HG03575 (cell line): ENCODE measurements around the gene SCCPDH.
A peak's percentile ranks its signal among the peaks of the same experiment; 100 is the strongest.
"Not testable (repeated sequence)": the region's sequence is repeated elsewhere in the genome, so short reads cannot be mapped to it uniquely, and the experiment has no call there.

Experiments used
- ATAC-seq: cut with Tn5 transposase; IDR thresholded peaks from one replicate; pipeline ENCODE4 v1.9.1; 2021; ENCODE audit not compliant: unreplicated experiment, insufficient number of reproducible peaks, low FRiP score; ENCODE audit errors: extremely low read depth

SCCPDH gene

DNA sequence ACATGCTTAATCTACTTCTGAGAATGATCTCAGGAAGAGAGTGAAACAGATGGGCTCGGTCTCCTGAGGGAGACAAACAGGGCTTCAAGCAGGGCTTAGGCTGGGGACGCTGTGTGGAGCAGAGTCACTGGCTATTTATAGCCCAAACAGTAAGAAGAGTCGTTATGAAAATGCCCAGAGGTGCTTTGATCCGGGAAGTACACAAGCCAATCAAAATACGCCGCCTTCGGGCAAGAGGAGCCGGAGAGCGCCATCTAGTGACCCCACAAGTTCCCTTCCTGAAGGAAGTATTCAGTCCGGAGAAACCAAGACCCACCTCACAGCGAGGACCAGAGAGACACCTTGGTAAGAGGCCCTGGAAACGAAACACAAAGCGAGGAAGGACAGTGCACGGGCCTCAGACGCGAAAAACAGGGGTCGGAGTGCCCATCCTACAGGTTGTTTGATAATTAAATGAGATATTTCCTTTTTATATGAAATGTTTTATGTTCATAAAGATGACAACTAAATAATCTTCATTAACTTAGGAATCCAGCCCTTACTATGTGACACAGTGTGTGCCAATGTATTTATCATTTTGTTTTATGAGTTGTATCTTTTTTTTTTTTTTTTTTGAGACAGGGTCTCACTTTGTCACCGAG, 25.0 kb upstream of the SCCPDH start:
- no peak for ATAC-seq

DNA sequence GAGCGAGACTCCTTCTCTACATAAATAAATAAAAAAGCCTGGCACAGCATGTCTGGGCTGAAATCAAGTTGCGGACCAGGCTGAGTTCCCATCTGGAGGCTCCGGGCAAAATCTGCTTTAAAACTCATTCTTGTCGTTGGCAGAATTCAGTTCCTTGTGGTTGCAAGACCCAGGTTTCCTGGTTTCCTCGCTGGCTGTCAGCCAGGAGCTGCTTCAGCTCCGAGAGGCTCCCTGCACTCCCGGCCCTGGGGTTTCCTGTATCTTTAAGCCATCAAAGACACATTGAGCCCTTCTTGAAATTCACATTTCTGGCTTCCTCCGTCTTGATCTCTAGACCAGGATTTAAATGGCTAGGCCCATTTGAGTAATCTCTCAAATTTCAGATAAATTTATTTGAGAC, 20.6 kb upstream of the SCCPDH start:
- ATAC-seq, result no peak

GRCh38 chr1:246705368-246705767, 18.8 kb upstream of the SCCPDH start:
- no peak for ATAC-seq

DNA sequence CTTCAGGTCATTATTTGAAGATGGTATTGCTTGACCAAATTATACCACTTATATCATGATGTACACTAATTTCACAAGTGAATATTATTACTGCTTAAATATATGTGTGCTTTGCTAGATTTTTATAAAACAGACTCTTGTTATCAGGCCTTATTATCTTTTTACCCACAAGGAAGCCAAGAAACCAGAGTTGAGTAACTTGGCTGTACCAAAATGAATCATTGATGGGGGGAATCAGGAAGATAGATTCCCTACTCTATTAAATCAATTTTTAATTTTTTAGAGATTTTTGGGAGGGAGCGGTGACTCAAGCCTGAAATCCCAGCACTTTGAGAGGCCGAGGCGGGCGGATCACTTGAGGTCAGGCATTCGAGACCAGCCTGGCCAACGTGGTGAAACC, 16.0 kb upstream of the SCCPDH start:
- no peak for ATAC-seq

DNA sequence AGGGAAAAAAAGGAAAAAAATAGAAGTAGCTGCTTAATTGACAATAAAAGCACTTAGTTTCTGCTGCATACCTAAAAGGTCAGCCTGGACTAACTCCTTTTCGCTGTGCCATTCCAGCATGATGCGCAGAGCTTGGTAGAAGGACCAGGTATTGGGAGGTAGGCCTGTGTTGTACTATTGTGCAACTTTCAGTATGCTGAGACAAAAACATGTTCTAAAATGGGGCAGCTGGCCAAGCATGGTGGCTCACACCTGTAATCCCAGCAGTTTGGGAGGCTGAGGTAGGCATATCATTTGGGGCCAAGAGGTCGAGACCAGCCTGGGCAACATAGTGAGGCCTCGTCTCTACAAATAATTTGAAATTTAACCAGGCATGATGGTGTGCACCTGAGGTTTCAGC, 15.0 kb upstream of the SCCPDH start:
- no peak for ATAC-seq

DNA sequence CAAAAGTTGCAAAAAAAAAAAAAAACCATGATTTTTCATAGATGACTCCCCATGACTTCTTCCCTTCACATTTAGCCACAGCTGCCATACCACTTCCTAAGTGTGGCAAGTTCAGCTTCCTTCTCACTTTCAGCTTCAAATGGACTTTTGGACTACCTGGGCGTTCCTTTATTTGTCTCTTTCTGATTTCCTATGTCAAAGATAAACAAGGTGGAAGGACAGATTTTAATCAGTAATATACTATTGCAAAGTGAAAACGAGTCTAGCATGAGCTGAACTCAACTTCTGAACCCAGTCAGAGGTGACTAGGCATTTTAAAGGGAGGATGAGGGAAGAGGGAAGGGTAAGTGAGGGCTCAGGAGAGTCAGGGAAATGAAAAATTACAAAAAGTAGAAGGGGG, 14.4 kb upstream of the SCCPDH start:
- ATAC-seq, result no peak

- no peak for ATAC-seq
These were observed 12.6 kb upstream of the SCCPDH start for GRCh38 chr1:246711548-246712003.

- ATAC-seq, result not testable (repeated sequence)
These were observed 11.8 kb upstream of the SCCPDH start for GRCh38 chr1:246712428-246712827.

DNA sequence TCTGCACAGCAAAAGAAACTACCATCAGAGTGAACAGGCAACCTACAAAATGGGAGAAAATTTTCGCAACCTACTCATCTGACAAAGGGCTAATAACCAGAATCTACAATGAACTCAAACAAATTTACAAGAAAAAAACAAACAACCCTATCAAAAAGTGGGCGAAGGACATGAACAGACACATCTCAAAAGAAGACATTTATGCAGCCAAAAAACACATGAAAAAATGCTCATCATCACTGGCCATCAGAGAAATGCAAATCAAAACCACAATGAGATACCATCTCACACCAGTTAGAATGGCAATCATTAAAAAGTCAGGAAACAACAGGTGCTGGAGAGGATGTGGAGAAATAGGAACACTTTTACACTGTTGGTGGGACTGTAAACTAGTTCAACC, 4.8 kb upstream of the SCCPDH start:
- ATAC-seq, result not testable (repeated sequence)

DNA sequence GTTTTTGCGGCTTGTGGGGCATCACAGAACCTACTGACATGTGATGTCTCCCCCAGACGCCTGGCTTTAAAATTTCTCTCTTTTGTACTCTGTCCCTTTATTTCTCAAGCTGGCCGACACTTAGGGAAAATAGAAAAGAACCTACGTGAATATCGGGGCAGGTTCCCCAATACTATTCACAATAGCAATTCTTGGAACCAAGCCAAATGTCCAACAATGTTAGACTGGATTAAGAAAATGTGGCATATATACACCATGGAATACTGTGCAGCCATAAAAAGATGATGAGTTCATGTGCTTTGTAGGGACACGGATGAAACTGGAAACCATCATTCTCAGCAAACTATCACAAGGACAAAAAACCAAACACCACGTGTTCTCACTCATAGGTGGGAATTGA, 3.4 kb upstream of the SCCPDH start:
- ATAC-seq, result not testable (repeated sequence)

GRCh38 chr1:246722720-246723119, 1.5 kb upstream of the SCCPDH start:
- ATAC-seq, result no peak

- ATAC-seq, result peak; percentile 14
These were observed 504 bp downstream of the SCCPDH start for GRCh38 chr1:246724731-246725095.

- ATAC-seq, result no peak
These were observed 982 bp downstream of the SCCPDH start for GRCh38 chr1:246725191-246725590.

GRCh38 chr1:246726255-246726679, 2.1 kb downstream of the SCCPDH start:
- ATAC-seq, result no peak

GRCh38 chr1:246726881-246727280, 2.7 kb downstream of the SCCPDH start:
- no peak for ATAC-seq

DNA sequence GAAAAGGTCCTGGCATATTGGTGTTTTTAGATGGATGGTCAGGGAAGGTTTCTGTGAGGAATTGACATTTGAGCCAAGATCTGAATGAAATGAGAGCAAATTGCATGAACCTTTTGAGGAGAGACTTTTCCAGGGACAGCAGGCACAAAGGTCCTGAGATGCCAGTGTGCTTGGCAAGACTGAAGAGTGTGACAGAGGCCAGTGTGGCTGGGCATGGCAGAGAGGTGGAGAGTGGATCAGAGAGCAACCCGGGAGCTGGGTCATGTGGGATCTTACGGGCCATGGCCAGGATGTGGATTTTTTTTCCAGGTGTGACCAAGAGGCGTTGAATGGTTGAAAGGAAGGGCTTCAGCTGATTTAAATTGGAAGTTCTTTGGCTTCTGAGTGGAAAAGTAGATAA, 3.4 kb downstream of the SCCPDH start:
- ATAC-seq, result no peak

DNA sequence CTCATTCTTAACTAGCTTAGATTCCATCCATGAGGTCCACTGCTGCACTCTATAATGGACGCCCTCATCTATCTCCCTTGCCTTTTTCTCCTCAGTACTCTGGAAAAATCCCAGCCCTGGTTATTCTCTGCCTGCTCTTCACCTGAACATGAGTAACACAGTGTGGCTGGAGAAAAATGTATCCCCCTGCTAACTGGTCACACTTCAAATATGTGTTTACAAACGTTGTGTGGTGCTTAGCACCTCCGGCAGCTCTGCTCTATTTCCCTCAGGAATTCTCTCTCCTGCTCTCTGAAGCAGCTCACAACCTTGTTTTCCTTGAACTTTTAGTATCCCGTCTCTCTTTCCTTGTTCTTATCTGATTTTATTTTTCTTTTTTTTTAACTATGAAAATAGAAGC, 4.1 kb downstream of the SCCPDH start:
- no peak for ATAC-seq

DNA sequence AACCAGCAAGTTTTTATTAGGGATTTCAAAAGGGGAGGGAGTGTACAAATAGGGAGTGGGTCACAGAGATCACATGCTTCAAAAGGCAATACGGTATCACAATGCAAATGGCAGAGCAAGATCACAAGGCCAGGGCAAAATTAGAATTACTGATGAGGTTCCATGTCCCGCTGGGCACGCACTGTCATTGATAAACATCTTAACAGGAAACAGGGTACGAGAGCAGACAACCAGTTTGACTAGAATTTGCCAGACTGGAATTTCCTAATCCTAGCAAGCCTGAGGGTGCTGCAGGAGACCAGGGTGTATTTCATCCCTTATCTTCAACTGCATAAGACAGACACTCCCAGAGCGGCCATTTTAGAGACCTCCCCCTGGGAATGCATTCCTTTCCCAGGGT, 4.8 kb downstream of the SCCPDH start:
- not testable (repeated sequence) for ATAC-seq

DNA sequence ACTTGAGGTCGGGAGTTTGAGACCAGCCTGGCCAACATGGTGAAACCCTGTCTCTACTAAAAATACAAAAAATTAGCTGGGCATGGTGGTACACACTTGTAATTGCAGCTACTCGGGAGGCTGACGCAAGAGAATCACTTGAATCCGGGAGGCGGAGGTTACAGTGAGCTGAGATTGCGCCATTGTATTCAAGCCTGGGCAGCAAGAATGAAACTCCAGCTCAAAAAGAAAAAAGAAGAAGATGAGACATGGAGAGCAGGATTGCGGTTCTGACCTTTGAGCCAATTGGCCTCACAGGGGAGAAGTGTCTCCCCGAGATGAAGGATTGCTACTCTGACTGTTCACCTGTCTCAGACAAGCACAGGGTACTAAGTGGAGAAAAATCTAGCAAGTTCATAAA, 6.6 kb downstream of the SCCPDH start:
- no peak for ATAC-seq

- not testable (repeated sequence) for ATAC-seq
These were observed 7.7 kb downstream of the SCCPDH start for GRCh38 chr1:246731873-246732272.

- no peak for ATAC-seq
These were observed 9.5 kb downstream of the SCCPDH start for GRCh38 chr1:246733704-246734103.
